Measurements from ENCODE around the gene MOB3A.

DNA sequence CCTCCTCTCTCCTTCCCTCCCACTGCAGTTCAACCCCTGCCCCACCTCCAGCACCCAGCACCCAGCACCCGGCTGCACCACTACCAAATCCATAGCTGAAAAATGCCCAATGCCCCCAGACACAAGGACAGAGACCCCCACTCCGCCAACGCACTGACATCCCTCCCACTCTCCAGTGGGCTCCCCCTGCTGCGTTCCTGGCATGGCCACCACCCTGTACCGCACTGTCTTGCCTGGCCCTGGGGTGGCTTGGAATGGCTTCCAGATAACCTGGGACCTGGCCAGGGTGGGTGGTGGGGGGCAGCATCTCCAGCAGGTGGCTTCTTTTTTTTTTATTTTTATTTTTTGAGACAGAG is 39.3 kb downstream of the MOB3A start:
- TF ChIP-seq EZH2 (IDR thresholded peaks at IDR 0.05; ENCODE audit: insufficient read depth, poor library complexity, severe bottlenecking), result no peak
- TF ChIP-seq EZH2phosphoT487 (IDR thresholded peaks at IDR 0.05; ENCODE audit: insufficient read depth, low read depth), result no peak
